Glomerular visceral epithelial cell (primary cell): ENCODE measurements around the gene TXNRD3.

Experiments used
- DNase-seq: peaks from one replicate; pipeline ENCODE4 v3.0.0-alpha.2; 2016; ENCODE audit errors: extremely low spot score

Gene TXNRD3

GRCh38 chr3:126672340-126672739 lies 17.4 kb upstream of the TXNRD3 start:
- no peak for DNase-seq

GRCh38 chr3:126671521-126671920 lies 16.6 kb upstream of the TXNRD3 start:
- DNase-seq: no peak

- DNase-seq: no peak
Measured at GRCh38 chr3:126668450-126669401, 13.8 kb upstream of the TXNRD3 start.

- DNase-seq: no peak
Measured at GRCh38 chr3:126667631-126668449, 12.9 kb upstream of the TXNRD3 start.

- DNase-seq: no peak
Measured at GRCh38 chr3:126666658-126667528, 12.0 kb upstream of the TXNRD3 start.

GRCh38 chr3:126665959-126666657 lies 11.2 kb upstream of the TXNRD3 start:
- no peak for DNase-seq

- DNase-seq: no peak
Measured at GRCh38 chr3:126665221-126665936, 10.5 kb upstream of the TXNRD3 start.

GRCh38 chr3:126664591-126665214 lies 9.8 kb upstream of the TXNRD3 start:
- DNase-seq: no peak

GRCh38 chr3:126663750-126664149 lies 8.8 kb upstream of the TXNRD3 start:
- DNase-seq: no peak

- DNase-seq: no peak
Measured at GRCh38 chr3:126663257-126663656, 8.3 kb upstream of the TXNRD3 start.

GRCh38 chr3:126661532-126662364 lies 6.8 kb upstream of the TXNRD3 start:
- DNase-seq: no peak

GRCh38 chr3:126659915-126660886 lies 5.3 kb upstream of the TXNRD3 start:
- DNase-seq: no peak

- DNase-seq: no peak
Measured at GRCh38 chr3:126658584-126658983, 3.7 kb upstream of the TXNRD3 start.

GRCh38 chr3:126657901-126658300 lies 3.0 kb upstream of the TXNRD3 start:
- no peak for DNase-seq

- DNase-seq: no peak
Measured at GRCh38 chr3:126656371-126657134, 1.6 kb upstream of the TXNRD3 start.

- DNase-seq: no peak
Measured at GRCh38 chr3:126655887-126656286, 963 bp upstream of the TXNRD3 start.

GRCh38 chr3:126649556-126650092 lies 5.3 kb downstream of the TXNRD3 start:
- no peak for DNase-seq
